ENCODE data around the gene WDR4.

GRCh38 chr21:42835211-42835610 lies 44.1 kb downstream of the WDR4 start:
- TF ChIP-seq CTCF (IDR thresholded peaks at IDR 0.05; ENCODE audit: low read depth, low read length, missing input control) (no peak), RAD21 (IDR thresholded peaks at IDR 0.05) (no peak), MAX (IDR thresholded peaks at IDR 0.05) (no peak), YY1 (IDR thresholded peaks at IDR 0.05) (no peak), JUND (IDR thresholded peaks at IDR 0.05) (no peak), REST (IDR thresholded peaks at IDR 0.05) (no peak), TAF1 (conservative IDR thresholded peaks at IDR 0.05) (no peak)

All from liver (tissue), 3 donors.